ENCODE measurements around the gene FAM98B. TPM values are rescaled to one million over a fixed set of nuclear protein-coding genes. Genes with fewer than 3 reads are reported as not detected.

Gene FAM98B
- total and polyA plus RNA-seq, 2 experiments from 2014 or later, result 10.1 to 32.5 TPM

DNA sequence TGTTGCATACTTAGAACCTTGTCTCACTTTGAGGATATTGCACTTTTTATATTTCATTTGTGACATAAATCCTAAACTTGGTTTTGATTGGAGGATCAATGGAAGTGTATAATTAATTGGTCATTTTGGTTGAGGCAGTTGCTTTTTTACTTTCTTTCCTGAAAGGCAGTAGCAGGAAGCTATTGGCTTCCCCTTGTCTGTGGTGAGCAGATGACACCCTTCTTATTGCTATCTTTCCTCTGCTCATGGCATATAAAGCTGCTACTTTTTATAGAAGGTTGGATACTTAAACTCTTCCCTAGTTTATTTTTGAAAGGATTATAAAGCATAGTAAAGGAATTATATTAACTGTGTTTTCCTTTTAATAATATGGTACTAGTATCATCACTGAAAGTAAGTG is 28.6 kb downstream of the FAM98B start:
- Histone ChIP-seq H3K4me2 (no peak overlapping the region), H3K79me2 (replicated peaks; ENCODE audit: insufficient read depth) (no peaks in the 10 kb centered on the region), H3K9me2 (ENCODE audit: insufficient read depth) (no peaks in the 10 kb centered on the region), H3F3A (replicated peaks; ENCODE audit: low read depth) (no peaks in the 10 kb centered on the region), H4K20me1 (replicated peaks; ENCODE audit: insufficient read depth) (no peaks in the 10 kb centered on the region; the same call in 1 of the 2 replicates), H3K27ac (ENCODE audit: low read depth) (no peak overlapping the region), H3K36me3 (ENCODE audit: insufficient read depth) (peaks cover 4% of the 10 kb centered on the region; the same call in 1 of the 2 replicates), H3K4me1 (ENCODE audit: insufficient read depth) (no peaks in the 10 kb centered on the region), H2AFZ (no peak overlapping the region), H3K4me3 (no peak overlapping the region), H3K27me3 (ENCODE audit: insufficient read depth) (no peaks in the 10 kb centered on the region)
- Mint-ChIP-seq H3K4me3 (no peak overlapping the region), H3K27me3 (ENCODE audit: insufficient read depth, low read depth, poor library complexity) (peaks cover 1% of the 10 kb centered on the region), H3K4me1 (no peaks in the 10 kb centered on the region), H3K9me3 (no peaks in the 10 kb centered on the region), H3K27ac (no peak overlapping the region), H3K36me3 (ENCODE audit: low read depth) (peaks cover 8% of the 10 kb centered on the region; the same call in 1 of the 3 replicates)
- TF ChIP-seq POLR2AphosphoS5 (IDR thresholded peaks at IDR 0.05; ENCODE audit: low read depth), result no peak
- DNase-seq (ENCODE audit: low spot score), result no peak
- ATAC-seq, result no peak

DNA sequence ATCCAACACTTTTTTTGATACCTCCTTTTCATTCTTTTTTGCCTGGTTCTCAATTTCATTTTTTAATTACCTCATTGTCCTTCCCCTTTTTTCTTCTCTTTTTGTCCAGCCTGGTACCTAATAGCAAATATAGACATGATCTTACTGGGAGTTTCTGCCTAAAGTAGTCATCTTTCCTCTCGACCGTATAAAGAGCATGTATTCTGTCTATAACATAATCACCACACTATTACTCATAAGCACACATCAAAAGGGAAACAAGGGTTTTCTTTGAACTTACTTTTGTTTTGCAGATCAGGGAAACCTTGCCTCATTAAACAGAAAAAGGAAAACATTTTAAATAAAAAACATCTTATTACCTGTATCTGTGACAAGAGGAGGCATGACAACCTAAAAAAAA is 33.0 kb downstream of the FAM98B start:
- H2AFZ ChIP-seq, result no peak overlapping the region
- no peaks in the 10 kb centered on the region for H3K27me3 ChIP-seq (ENCODE audit: insufficient read depth)
- H4K20me1 ChIP-seq (replicated peaks; ENCODE audit: insufficient read depth), result no peaks in the 10 kb centered on the region; the same call in 1 of the 2 replicates
- ATAC-seq, result no peak
- H3K27ac Mint-ChIP-seq, result no peak overlapping the region
- H3K4me1 Mint-ChIP-seq, result peaks cover 9% of the 10 kb centered on the region
- DNase-seq (ENCODE audit: low spot score), result no peak
- H3F3A ChIP-seq (replicated peaks; ENCODE audit: low read depth), result no peaks in the 10 kb centered on the region
- no peak overlapping the region for H3K4me2 ChIP-seq
- no peaks in the 10 kb centered on the region for H3K79me2 ChIP-seq (replicated peaks; ENCODE audit: insufficient read depth)
- H3K36me3 ChIP-seq (ENCODE audit: insufficient read depth), result 0 out of 2 replicates have a peak, but pooled peaks cover 3% of the 10 kb centered on the region
- no peaks in the 10 kb centered on the region; the same call in 2 of the 3 replicates for H3K36me3 Mint-ChIP-seq (ENCODE audit: low read depth)
- H3K27me3 Mint-ChIP-seq (ENCODE audit: insufficient read depth, low read depth, poor library complexity), result peaks cover 1% of the 10 kb centered on the region
- no peak overlapping the region for H3K27ac ChIP-seq (ENCODE audit: low read depth)
- H3K4me3 Mint-ChIP-seq, result no peak overlapping the region
- H3K9me3 Mint-ChIP-seq, result no peaks in the 10 kb centered on the region
- H3K4me3 ChIP-seq, result no peak overlapping the region
- H3K4me1 ChIP-seq (ENCODE audit: insufficient read depth), result no peaks in the 10 kb centered on the region; the same call in 1 of the 2 replicates
- H3K9me2 ChIP-seq (ENCODE audit: insufficient read depth), result no peaks in the 10 kb centered on the region
- TF ChIP-seq, protein P1, sequence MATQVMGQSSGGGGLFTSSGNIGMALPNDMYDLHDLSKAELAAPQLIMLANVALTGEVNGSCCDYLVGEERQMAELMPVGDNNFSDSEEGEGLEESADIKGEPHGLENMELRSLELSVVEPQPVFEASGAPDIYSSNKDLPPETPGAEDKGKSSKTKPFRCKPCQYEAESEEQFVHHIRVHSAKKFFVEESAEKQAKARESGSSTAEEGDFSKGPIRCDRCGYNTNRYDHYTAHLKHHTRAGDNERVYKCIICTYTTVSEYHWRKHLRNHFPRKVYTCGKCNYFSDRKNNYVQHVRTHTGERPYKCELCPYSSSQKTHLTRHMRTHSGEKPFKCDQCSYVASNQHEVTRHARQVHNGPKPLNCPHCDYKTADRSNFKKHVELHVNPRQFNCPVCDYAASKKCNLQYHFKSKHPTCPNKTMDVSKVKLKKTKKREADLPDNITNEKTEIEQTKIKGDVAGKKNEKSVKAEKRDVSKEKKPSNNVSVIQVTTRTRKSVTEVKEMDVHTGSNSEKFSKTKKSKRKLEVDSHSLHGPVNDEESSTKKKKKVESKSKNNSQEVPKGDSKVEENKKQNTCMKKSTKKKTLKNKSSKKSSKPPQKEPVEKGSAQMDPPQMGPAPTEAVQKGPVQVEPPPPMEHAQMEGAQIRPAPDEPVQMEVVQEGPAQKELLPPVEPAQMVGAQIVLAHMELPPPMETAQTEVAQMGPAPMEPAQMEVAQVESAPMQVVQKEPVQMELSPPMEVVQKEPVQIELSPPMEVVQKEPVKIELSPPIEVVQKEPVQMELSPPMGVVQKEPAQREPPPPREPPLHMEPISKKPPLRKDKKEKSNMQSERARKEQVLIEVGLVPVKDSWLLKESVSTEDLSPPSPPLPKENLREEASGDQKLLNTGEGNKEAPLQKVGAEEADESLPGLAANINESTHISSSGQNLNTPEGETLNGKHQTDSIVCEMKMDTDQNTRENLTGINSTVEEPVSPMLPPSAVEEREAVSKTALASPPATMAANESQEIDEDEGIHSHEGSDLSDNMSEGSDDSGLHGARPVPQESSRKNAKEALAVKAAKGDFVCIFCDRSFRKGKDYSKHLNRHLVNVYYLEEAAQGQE (IDR thresholded peaks at IDR 0.05; ENCODE audit: unreplicated experiment), result no peak
- TF ChIP-seq POLR2AphosphoS5 (IDR thresholded peaks at IDR 0.05; ENCODE audit: low read depth) (no peak), EZH2phosphoT487 (IDR thresholded peaks at IDR 0.05; ENCODE audit: unreplicated experiment) (no peak), JUNB (IDR thresholded peaks at IDR 0.05; ENCODE audit: unreplicated experiment) (no peak), CREB1 (CRISPR knock-in tag; IDR thresholded peaks at IDR 0.05; ENCODE audit: low read depth) (no peak), ZNF331 (CRISPR knock-in tag; IDR thresholded peaks at IDR 0.05; ENCODE audit: low read depth) (no peak), ZNF114 (CRISPR knock-in tag; IDR thresholded peaks at IDR 0.05) (no peak), EZH2 (IDR thresholded peaks at IDR 0.05; ENCODE audit: low read depth, unreplicated experiment) (no peak), STAT1 (IDR thresholded peaks at IDR 0.05; ENCODE audit: unreplicated experiment) (no peak)
- TF ChIP-seq, protein P2, sequence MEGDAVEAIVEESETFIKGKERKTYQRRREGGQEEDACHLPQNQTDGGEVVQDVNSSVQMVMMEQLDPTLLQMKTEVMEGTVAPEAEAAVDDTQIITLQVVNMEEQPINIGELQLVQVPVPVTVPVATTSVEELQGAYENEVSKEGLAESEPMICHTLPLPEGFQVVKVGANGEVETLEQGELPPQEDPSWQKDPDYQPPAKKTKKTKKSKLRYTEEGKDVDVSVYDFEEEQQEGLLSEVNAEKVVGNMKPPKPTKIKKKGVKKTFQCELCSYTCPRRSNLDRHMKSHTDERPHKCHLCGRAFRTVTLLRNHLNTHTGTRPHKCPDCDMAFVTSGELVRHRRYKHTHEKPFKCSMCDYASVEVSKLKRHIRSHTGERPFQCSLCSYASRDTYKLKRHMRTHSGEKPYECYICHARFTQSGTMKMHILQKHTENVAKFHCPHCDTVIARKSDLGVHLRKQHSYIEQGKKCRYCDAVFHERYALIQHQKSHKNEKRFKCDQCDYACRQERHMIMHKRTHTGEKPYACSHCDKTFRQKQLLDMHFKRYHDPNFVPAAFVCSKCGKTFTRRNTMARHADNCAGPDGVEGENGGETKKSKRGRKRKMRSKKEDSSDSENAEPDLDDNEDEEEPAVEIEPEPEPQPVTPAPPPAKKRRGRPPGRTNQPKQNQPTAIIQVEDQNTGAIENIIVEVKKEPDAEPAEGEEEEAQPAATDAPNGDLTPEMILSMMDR (conservative IDR thresholded peaks at IDR 0.05; ENCODE audit: low read depth in 2 of 2), result no peak
- TF ChIP-seq, protein P3, sequence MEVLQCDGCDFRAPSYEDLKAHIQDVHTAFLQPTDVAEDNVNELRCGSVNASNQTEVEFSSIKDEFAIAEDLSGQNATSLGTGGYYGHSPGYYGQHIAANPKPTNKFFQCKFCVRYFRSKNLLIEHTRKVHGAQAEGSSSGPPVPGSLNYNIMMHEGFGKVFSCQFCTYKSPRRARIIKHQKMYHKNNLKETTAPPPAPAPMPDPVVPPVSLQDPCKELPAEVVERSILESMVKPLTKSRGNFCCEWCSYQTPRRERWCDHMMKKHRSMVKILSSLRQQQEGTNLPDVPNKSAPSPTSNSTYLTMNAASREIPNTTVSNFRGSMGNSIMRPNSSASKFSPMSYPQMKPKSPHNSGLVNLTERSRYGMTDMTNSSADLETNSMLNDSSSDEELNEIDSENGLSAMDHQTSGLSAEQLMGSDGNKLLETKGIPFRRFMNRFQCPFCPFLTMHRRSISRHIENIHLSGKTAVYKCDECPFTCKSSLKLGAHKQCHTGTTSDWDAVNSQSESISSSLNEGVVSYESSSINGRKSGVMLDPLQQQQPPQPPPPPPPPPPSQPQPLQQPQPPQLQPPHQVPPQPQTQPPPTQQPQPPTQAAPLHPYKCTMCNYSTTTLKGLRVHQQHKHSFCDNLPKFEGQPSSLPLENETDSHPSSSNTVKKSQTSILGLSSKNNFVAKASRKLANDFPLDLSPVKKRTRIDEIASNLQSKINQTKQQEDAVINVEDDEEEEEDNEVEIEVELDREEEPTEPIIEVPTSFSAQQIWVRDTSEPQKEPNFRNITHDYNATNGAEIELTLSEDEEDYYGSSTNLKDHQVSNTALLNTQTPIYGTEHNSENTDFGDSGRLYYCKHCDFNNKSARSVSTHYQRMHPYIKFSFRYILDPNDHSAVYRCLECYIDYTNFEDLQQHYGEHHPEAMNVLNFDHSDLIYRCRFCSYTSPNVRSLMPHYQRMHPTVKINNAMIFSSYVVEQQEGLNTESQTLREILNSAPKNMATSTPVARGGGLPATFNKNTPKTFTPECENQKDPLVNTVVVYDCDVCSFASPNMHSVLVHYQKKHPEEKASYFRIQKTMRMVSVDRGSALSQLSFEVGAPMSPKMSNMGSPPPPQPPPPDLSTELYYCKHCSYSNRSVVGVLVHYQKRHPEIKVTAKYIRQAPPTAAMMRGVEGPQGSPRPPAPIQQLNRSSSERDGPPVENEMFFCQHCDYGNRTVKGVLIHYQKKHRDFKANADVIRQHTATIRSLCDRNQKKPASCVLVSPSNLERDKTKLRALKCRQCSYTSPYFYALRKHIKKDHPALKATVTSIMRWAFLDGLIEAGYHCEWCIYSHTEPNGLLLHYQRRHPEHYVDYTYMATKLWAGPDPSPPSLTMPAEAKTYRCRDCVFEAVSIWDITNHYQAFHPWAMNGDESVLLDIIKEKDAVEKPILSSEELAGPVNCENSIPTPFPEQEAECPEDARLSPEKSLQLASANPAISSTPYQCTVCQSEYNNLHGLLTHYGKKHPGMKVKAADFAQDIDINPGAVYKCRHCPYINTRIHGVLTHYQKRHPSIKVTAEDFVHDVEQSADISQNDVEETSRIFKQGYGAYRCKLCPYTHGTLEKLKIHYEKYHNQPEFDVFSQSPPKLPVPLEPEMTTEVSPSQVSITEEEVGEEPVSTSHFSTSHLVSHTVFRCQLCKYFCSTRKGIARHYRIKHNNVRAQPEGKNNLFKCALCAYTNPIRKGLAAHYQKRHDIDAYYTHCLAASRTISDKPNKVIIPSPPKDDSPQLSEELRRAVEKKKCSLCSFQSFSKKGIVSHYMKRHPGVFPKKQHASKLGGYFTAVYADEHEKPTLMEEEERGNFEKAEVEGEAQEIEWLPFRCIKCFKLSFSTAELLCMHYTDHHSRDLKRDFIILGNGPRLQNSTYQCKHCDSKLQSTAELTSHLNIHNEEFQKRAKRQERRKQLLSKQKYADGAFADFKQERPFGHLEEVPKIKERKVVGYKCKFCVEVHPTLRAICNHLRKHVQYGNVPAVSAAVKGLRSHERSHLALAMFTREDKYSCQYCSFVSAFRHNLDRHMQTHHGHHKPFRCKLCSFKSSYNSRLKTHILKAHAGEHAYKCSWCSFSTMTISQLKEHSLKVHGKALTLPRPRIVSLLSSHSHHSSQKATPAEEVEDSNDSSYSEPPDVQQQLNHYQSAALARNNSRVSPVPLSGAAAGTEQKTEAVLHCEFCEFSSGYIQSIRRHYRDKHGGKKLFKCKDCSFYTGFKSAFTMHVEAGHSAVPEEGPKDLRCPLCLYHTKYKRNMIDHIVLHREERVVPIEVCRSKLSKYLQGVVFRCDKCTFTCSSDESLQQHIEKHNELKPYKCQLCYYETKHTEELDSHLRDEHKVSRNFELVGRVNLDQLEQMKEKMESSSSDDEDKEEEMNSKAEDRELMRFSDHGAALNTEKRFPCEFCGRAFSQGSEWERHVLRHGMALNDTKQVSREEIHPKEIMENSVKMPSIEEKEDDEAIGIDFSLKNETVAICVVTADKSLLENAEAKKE (CRISPR knock-in tag; IDR thresholded peaks at IDR 0.05), result no peak

All from GM23338 (cell line).